Measurements from ENCODE around the gene CEP112. TPM values are rescaled to one million over a fixed set of nuclear protein-coding genes. Genes with fewer than 3 reads are reported as not detected.

Gene CEP112
- total RNA-seq, 1 donor from 2014 or later = 26.3 TPM

- H3K4me3 Mint-ChIP-seq (ENCODE audit: unreplicated experiment) = no peak overlapping the region
- no peaks in the 10 kb centered on the region for H3K9me3 Mint-ChIP-seq (ENCODE audit: unreplicated experiment)
- H3K27ac Mint-ChIP-seq (ENCODE audit: unreplicated experiment) = no peak overlapping the region
- H3K4me1 Mint-ChIP-seq (ENCODE audit: unreplicated experiment) = peaks cover 14% of the 10 kb centered on the region
- H3K27me3 Mint-ChIP-seq (ENCODE audit: unreplicated experiment) = peaks cover 1% of the 10 kb centered on the region
- peaks cover 13% of the 10 kb centered on the region for H3K36me3 Mint-ChIP-seq (ENCODE audit: low read depth, unreplicated experiment)
- no peak for DNase-seq (ENCODE audit: low spot score)
- TF ChIP-seq, protein P1, sequence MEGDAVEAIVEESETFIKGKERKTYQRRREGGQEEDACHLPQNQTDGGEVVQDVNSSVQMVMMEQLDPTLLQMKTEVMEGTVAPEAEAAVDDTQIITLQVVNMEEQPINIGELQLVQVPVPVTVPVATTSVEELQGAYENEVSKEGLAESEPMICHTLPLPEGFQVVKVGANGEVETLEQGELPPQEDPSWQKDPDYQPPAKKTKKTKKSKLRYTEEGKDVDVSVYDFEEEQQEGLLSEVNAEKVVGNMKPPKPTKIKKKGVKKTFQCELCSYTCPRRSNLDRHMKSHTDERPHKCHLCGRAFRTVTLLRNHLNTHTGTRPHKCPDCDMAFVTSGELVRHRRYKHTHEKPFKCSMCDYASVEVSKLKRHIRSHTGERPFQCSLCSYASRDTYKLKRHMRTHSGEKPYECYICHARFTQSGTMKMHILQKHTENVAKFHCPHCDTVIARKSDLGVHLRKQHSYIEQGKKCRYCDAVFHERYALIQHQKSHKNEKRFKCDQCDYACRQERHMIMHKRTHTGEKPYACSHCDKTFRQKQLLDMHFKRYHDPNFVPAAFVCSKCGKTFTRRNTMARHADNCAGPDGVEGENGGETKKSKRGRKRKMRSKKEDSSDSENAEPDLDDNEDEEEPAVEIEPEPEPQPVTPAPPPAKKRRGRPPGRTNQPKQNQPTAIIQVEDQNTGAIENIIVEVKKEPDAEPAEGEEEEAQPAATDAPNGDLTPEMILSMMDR (IDR thresholded peaks at IDR 0.05; ENCODE audit: unreplicated experiment) = no peak
These were observed 115.3 kb downstream of the CEP112 start for GRCh38 chr17:66076546-66077190.

DNA sequence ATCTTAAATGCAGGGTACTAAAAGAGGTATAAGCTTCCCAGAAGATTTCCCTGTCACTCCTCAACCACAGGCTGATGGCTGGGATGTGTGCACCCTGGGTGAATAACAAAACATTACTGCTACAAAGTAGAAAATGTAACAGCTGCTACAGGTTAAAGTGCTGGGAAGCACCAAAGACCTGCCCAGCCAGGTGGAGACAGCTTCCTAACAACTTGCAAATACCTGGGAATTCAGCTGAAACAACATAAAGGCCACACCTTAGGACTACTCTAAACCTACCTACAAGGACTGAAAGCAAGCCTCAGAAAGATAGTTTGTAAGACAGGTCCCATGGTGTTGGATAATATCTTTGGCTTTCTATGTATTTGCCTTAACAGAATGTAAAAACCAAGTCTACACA is 118.5 kb downstream of the CEP112 start:
- no peaks in the 10 kb centered on the region for H3K9me3 Mint-ChIP-seq (ENCODE audit: unreplicated experiment)
- no peak for DNase-seq (ENCODE audit: low spot score)
- TF ChIP-seq, protein P1 (IDR thresholded peaks at IDR 0.05; ENCODE audit: unreplicated experiment) = no peak
- no peaks in the 10 kb centered on the region for H3K27me3 Mint-ChIP-seq (ENCODE audit: unreplicated experiment)
- no peak overlapping the region for H3K27ac Mint-ChIP-seq (ENCODE audit: unreplicated experiment)
- H3K4me1 Mint-ChIP-seq (ENCODE audit: unreplicated experiment) = peaks cover 14% of the 10 kb centered on the region
- H3K36me3 Mint-ChIP-seq (ENCODE audit: low read depth, unreplicated experiment) = peaks cover 7% of the 10 kb centered on the region
- H3K4me3 Mint-ChIP-seq (ENCODE audit: unreplicated experiment) = no peak overlapping the region

- Mint-ChIP-seq H3K27me3 (ENCODE audit: unreplicated experiment) (no peaks in the 10 kb centered on the region), H3K4me3 (ENCODE audit: unreplicated experiment) (no peak overlapping the region), H3K4me1 (ENCODE audit: unreplicated experiment) (no peaks in the 10 kb centered on the region), H3K36me3 (ENCODE audit: low read depth, unreplicated experiment) (peaks cover 15% of the 10 kb centered on the region), H3K9me3 (ENCODE audit: unreplicated experiment) (no peaks in the 10 kb centered on the region), H3K27ac (ENCODE audit: unreplicated experiment) (no peak overlapping the region)
- DNase-seq (ENCODE audit: low spot score) = no peak
- TF ChIP-seq, protein P1 (IDR thresholded peaks at IDR 0.05; ENCODE audit: unreplicated experiment) = no peak
These were observed 128.2 kb downstream of the CEP112 start for GRCh38 chr17:66063686-66064085.

DNA sequence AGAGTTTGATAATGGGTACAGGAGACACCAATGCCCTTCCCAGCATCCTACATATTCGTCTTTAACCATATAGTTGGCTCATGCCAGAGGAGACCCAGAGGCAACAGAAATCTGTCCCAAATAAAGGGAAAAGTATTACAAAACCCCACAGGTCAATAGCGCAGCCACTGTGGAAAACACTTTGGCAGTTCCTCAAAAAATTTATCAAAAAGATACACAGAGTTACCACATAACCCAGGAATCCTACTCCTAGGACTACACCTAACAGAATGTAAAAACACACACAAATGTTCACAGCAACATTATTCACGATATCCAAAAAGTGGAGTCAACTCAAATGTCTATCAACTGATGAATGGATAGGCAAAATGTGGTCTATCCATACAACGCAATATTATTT is 135.8 kb downstream of the CEP112 start:
- peaks cover 27% of the 10 kb centered on the region for H3K36me3 Mint-ChIP-seq (ENCODE audit: low read depth, unreplicated experiment)
- TF ChIP-seq, protein P1 (IDR thresholded peaks at IDR 0.05; ENCODE audit: unreplicated experiment) = no peak

DNA sequence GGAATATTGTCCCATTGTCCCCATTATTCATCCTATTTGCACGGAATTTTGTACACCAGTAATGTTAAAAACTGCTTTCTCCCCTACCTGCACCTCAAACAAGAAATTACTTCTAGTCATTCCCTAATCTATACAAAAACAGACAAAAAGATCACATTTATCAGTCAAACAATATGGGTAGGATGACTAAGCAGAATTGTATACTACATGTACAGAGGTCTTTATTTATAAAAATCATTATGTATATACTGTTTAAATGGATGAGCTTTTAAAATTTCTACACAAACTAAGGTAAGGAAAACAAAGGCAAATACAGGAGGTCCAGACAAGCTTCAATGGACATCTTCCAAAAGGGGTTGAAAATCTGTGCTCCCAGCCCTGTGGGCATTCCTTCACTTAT is 137.7 kb downstream of the CEP112 start:
- Mint-ChIP-seq H3K4me1 (ENCODE audit: unreplicated experiment) (peaks cover 5% of the 10 kb centered on the region), H3K27me3 (ENCODE audit: unreplicated experiment) (no peaks in the 10 kb centered on the region), H3K9me3 (ENCODE audit: unreplicated experiment) (peaks cover 3% of the 10 kb centered on the region), H3K27ac (ENCODE audit: unreplicated experiment) (no peak overlapping the region), H3K4me3 (ENCODE audit: unreplicated experiment) (no peak overlapping the region), H3K36me3 (ENCODE audit: low read depth, unreplicated experiment) (peaks cover 37% of the 10 kb centered on the region)
- no peak for DNase-seq (ENCODE audit: low spot score)
- TF ChIP-seq, protein P1 (IDR thresholded peaks at IDR 0.05; ENCODE audit: unreplicated experiment) = no peak

More for the DNA sequence above, 135.8 kb downstream of the CEP112 start:
- Mint-ChIP-seq H3K9me3 (ENCODE audit: unreplicated experiment) (no peaks in the 10 kb centered on the region), H3K27ac (ENCODE audit: unreplicated experiment) (no peak overlapping the region), H3K4me3 (ENCODE audit: unreplicated experiment) (no peak overlapping the region), H3K27me3 (ENCODE audit: unreplicated experiment) (no peaks in the 10 kb centered on the region), H3K4me1 (ENCODE audit: unreplicated experiment) (peaks cover 5% of the 10 kb centered on the region)
- no peak for DNase-seq (ENCODE audit: low spot score)
